Measurements from ENCODE around the gene FOXD1. TPM values are rescaled to one million over a fixed set of nuclear protein-coding genes. Genes with fewer than 3 reads are reported as not detected.

The FOXD1 gene
- total RNA-seq, 2 donors from 2014 or later = not detected

GRCh38 chr5:73405691-73406090, 42.9 kb downstream of the FOXD1 start:
- intact Hi-C loops (cut with DNase I) = no loop called here
- H3K27ac ChIP-seq = no peak overlapping the region

DNA sequence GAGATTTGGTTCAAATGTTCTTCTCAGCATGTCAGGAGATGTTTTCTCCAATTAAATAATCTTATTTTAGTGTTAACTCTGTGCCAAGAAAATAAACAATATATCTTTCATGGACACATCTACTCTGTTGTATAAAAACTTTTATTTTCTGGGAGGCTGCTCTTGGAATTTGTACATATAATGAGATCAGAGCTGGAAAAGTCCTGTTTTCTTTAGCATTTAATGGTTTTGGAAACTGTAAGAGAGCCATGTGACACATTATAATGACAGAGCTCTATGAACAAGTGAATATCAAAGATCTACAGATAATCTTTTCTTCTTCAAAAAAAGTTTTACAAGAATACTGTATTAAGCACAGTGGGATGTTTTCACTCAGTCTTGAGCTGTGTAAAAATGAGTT, 48.8 kb downstream of the FOXD1 start:
- ATAC-seq (no peak), DNase-seq (no peak)
- H3K9me3 ChIP-seq = no peaks in the 10 kb centered on the region
- intact Hi-C loops (cut with DNase I) = no loop called here
- no peak overlapping the region for H3K27ac ChIP-seq
- H3K4me1 ChIP-seq = no peaks in the 10 kb centered on the region
- H3K27me3 ChIP-seq = no peaks in the 10 kb centered on the region
- H3K4me3 ChIP-seq = no peak overlapping the region
- H3K36me3 ChIP-seq (replicated peaks in 1 of 2; ENCODE audit: insufficient read depth in 1 of 2, low read depth in 2 of 2) = no peaks in the 10 kb centered on the region
- no peak for TF ChIP-seq POLR2A (IDR thresholded peaks at IDR 0.05)

More at GRCh38 chr5:73405691-73406090, 42.9 kb downstream of the FOXD1 start:
- Histone ChIP-seq H3K4me3 (no peak overlapping the region), H3K4me1 (no peaks in the 10 kb centered on the region), H3K36me3 (replicated peaks in 1 of 2; ENCODE audit: insufficient read depth in 1 of 2, low read depth in 2 of 2) (no peaks in the 10 kb centered on the region), H3K27me3 (no peaks in the 10 kb centered on the region), H3K9me3 (no peaks in the 10 kb centered on the region)
- DNase-seq (no peak), ATAC-seq (no peak)
- no peak for TF ChIP-seq CTCF (IDR thresholded peaks at IDR 0.05)
- TF ChIP-seq POLR2A (IDR thresholded peaks at IDR 0.05) = no peak
- WGBS, 2 donors = 50% methylated on average over 1 of the region's 1 CpG

Other genes with a start within 250 kb of the FOXD1 start
- gene BTF3, start 49.7 kb upstream of the FOXD1 start, total RNA-seq = 100 to 1,000 TPM; 147 to 346 TPM
- gene ANKRA2, start 116.9 kb upstream of the FOXD1 start, total RNA-seq = 10 to 100 TPM in 1 of 2 donors, 1 to 10 TPM in 1; 5.9 to 12.7 TPM
- 10 to 100 TPM in 1 of 2 donors, 1 to 10 TPM in 1; 4.2 to 27.4 TPM for gene UTP15, start 117.0 kb upstream of the FOXD1 start, total RNA-seq
- gene ARHGEF28, start 177.4 kb upstream of the FOXD1 start, total RNA-seq = 10 to 100 TPM; 63.0 to 67.2 TPM

All from body of pancreas (tissue), 4 donors.